Keratinocyte (primary cell): Measurements from ENCODE around the gene SEC24B. TPM values are rescaled to one million over a fixed set of nuclear protein-coding genes. Genes with fewer than 3 reads are reported as not detected.
"Not testable (repeated sequence)": the region's sequence is repeated elsewhere in the genome, so short reads cannot be mapped to it uniquely, and the experiment has no call there.

Experiments
- DNase-seq: peaks from one replicate; pipeline ENCODE4 v3.0.0-alpha.2; 2011; ENCODE audit warnings: low read depth, missing footprints, low spot score
- FAIRE-seq: peaks from 2 replicates; lab custom pipeline; 2011; peaks lifted over from hg19 to GRCh38; lab: Jason Lieb, UNC
- H2AFZ ChIP-seq: 2 replicates; pipeline ENCODE4 v1.6.0; 2012; ENCODE audit warnings: low read length, control low read depth, inconsistent platforms; ENCODE audit not compliant: control insufficient read depth
- H3K27ac ChIP-seq: 2 replicates; pipeline ENCODE4 v1.5.1; 2011; ENCODE audit warnings: low read length; ENCODE audit not compliant: control insufficient read depth, insufficient read depth
- H3K27me3 ChIP-seq: 3 replicates; pipeline ENCODE4 v1.6.0; 2011; ENCODE audit warnings: low read length; ENCODE audit not compliant: control insufficient read depth, insufficient read depth; ENCODE audit errors: extremely low read depth
- H3K36me3 ChIP-seq, 2 experiments: 2 replicates in 1 of 2; 3 replicates in 1 of 2; pipeline ENCODE4 v1.5.1; 2011; ENCODE audit warnings: low read length in 2 of 2, mild to moderate bottlenecking in 1 of 2; ENCODE audit not compliant: control insufficient read depth in 2 of 2, insufficient read depth in 2 of 2; ENCODE audit errors: extremely low read depth in 1 of 2
- H3K4me1 ChIP-seq: 3 replicates; pipeline ENCODE4 v1.5.1; 2011; ENCODE audit warnings: low read length; ENCODE audit not compliant: control insufficient read depth, insufficient read depth; ENCODE audit errors: extremely low read depth
- H3K4me2 ChIP-seq: 3 replicates; pipeline ENCODE4 v1.6.0; 2011; ENCODE audit warnings: low read depth, low read length; ENCODE audit not compliant: control insufficient read depth, insufficient read depth; ENCODE audit errors: extremely low read depth
- H3K4me3 ChIP-seq, 3 experiments: fragments of 200-600 bp in 1 of 3; sonication (generic) in 1 of 3; 2 replicates in 2 of 3; 3 replicates in 1 of 3; pipeline ENCODE4 v1.5.1; 2011 to 2016; ENCODE audit warnings: low read length in 3 of 3, mild to moderate bottlenecking in 3 of 3, control low read depth in 2 of 3, inconsistent platforms in 1 of 3, low read depth in 1 of 3, mixed read lengths in 1 of 3, mixed run types in 1 of 3, moderate library complexity in 1 of 3; ENCODE audit not compliant: control insufficient read depth in 2 of 3, insufficient read depth in 2 of 3; ENCODE audit errors: extremely low read depth in 1 of 3
- H3K79me2 ChIP-seq: 2 replicates; pipeline ENCODE4 v1.6.0; 2012; ENCODE audit warnings: low read length; ENCODE audit not compliant: control insufficient read depth, insufficient read depth
- H3K9ac ChIP-seq: 3 replicates; pipeline ENCODE4 v1.6.0; 2011; ENCODE audit warnings: low read length; ENCODE audit not compliant: control insufficient read depth, insufficient read depth; ENCODE audit errors: extremely low read depth
- H3K9me1 ChIP-seq: 3 replicates; pipeline ENCODE4 v1.6.0; 2011; ENCODE audit warnings: low read length; ENCODE audit not compliant: control insufficient read depth, insufficient read depth; ENCODE audit errors: extremely low read depth
- H3K9me3 ChIP-seq: 2 replicates; pipeline ENCODE4 v1.5.1; 2012; ENCODE audit warnings: low read depth, low read length; ENCODE audit not compliant: control insufficient read depth
- H4K20me1 ChIP-seq: 3 replicates; pipeline ENCODE4 v1.6.0; 2011; ENCODE audit warnings: low read length; ENCODE audit not compliant: control insufficient read depth, insufficient read depth; ENCODE audit errors: extremely low read depth
- CTCF ChIP-seq, 3 experiments: IDR thresholded peaks in 1 of 3; conservative IDR thresholded peaks in 1 of 3; optimal IDR thresholded peaks in 1 of 3; 2 replicates in 2 of 3; 3 replicates in 1 of 3; pipeline versions ENCODE3 to v1.5.1; 2011; ENCODE audit warnings: low read length in 3 of 3, mild to moderate bottlenecking in 3 of 3, moderate library complexity in 2 of 3, control low read depth in 1 of 3, inconsistent platforms in 1 of 3; ENCODE audit not compliant: insufficient read depth in 2 of 3; ENCODE audit errors: extremely low read depth in 1 of 3
- EZH2 ChIP-seq: IDR thresholded peaks from one replicate; pipeline ENCODE4 v1.6.1; 2012; ENCODE audit warnings: inconsistent platforms, mild to moderate bottlenecking, low read length, moderate library complexity
- dilution Hi-C: fragments of 300-500 bp; cut with MboI; formaldehyde crosslinking; loops from one replicate; pipeline ENCODE4 v1.7.0; 2020; ENCODE audit warnings: low sequenced_read_pairs; ENCODE audit not compliant: extremely low pct_ligation_motif_present
- polyA plus RNA-seq, 5 experiments: library from polyadenylated mRNA; depleted of rRNA in 3 of 5; stranded (reverse) in 3 of 5; stranded (forward) in 1 of 5; unstranded in 1 of 5; fragments of >200 nt; gene quantifications; 1 replicate in 1 of 5; 2 replicates in 3 of 5; 3 replicates in 1 of 5; pipeline versions ENCODE4 v1.2.1 to v1.2.3, GENCODE V29; 2011 to 2012; ENCODE audit warnings: missing spikeins in 2 of 5, low read depth in 1 of 5, low replicate concordance in 1 of 5

Gene SEC24B
- polyA plus RNA-seq, 1 donor (not counting 4 experiments of a cell fraction or from before 2014, with no cell fraction given), result 53.4 TPM

GRCh38 chr4:109578846-109579245, 145.2 kb downstream of the SEC24B start:
- FAIRE-seq (no peak), DNase-seq (no peak)
- dilution Hi-C loops, result no loop called here

GRCh38 chr4:109579997-109580396, 146.4 kb downstream of the SEC24B start:
- H3K4me1 ChIP-seq, dilution Hi-C loops, H3K9ac ChIP-seq, H3K36me3 ChIP-seq, H2AFZ ChIP-seq, H3K27me3 ChIP-seq, H3K4me2 ChIP-seq, H3K9me1 ChIP-seq, H4K20me1 ChIP-seq, H3K79me2 ChIP-seq, DNase-seq, H3K4me3 ChIP-seq, H3K9me3 ChIP-seq, FAIRE-seq, H3K27ac ChIP-seq: not testable (repeated sequence)

More at GRCh38 chr4:109578846-109579245, 145.2 kb downstream of the SEC24B start:
- no peaks in the 10 kb centered on the region for H3K9me1 ChIP-seq
- no peak overlapping the region for H2AFZ ChIP-seq
- H3K9me3 ChIP-seq, result no peaks in the 10 kb centered on the region
- no peak overlapping the region for H3K4me3 ChIP-seq
- peaks cover 2% of the 10 kb centered on the region for H3K79me2 ChIP-seq
- no peak overlapping the region for H3K9ac ChIP-seq
- no peaks in the 10 kb centered on the region for H3K36me3 ChIP-seq
- no peak overlapping the region for H3K4me2 ChIP-seq
- no peaks in the 10 kb centered on the region for H3K4me1 ChIP-seq
- no peak for TF ChIP-seq CTCF (optimal IDR thresholded peaks at IDR 0.05 in 1 of 3, IDR thresholded peaks at IDR 0.05 in 1 of 3, conservative IDR thresholded peaks at IDR 0.05 in 1 of 3; ENCODE audit: extremely low read depth in 1 of 3, insufficient read depth in 2 of 3, low read length in 3 of 3)
- TF ChIP-seq EZH2, result no peak
- H3K27me3 ChIP-seq, result no peaks in the 10 kb centered on the region
- no peak overlapping the region for H3K27ac ChIP-seq
- H4K20me1 ChIP-seq, result no peaks in the 10 kb centered on the region

- dilution Hi-C loops, result no loop called here
Measured at GRCh38 chr4:109588176-109588575, 154.6 kb downstream of the SEC24B start.

More at GRCh38 chr4:109588176-109588575, 154.6 kb downstream of the SEC24B start:
- Histone ChIP-seq H3K27me3 (no peaks in the 10 kb centered on the region), H3K79me2 (peaks cover 2% of the 10 kb centered on the region), H2AFZ (no peak overlapping the region), H3K4me1 (peaks cover 24% of the 10 kb centered on the region), H3K36me3 (no peaks in the 10 kb centered on the region), H3K27ac (no peak overlapping the region), H3K9ac (no peak overlapping the region), H3K9me1 (no peaks in the 10 kb centered on the region), H3K4me2 (no peak overlapping the region), H3K9me3 (no peaks in the 10 kb centered on the region), H3K4me3 (no peak overlapping the region), H4K20me1 (no peaks in the 10 kb centered on the region)
- FAIRE-seq (no peak), DNase-seq (no peak)
- TF ChIP-seq EZH2 (no peak), CTCF (optimal IDR thresholded peaks at IDR 0.05 in 1 of 3, IDR thresholded peaks at IDR 0.05 in 1 of 3, conservative IDR thresholded peaks at IDR 0.05 in 1 of 3; ENCODE audit: extremely low read depth in 1 of 3, insufficient read depth in 2 of 3, low read length in 3 of 3) (no peak)
